ENCODE results near the gene ZNF506. TPM values are rescaled to one million over a fixed set of nuclear protein-coding genes. Genes with fewer than 3 reads are reported as not detected.

The ZNF506 gene
- total RNA-seq, 1 donor from 2014 or later: 39.0 TPM

GRCh38 chr19:19758164-19758563, 63.4 kb downstream of the ZNF506 start:
- TF ChIP-seq, protein P1, sequence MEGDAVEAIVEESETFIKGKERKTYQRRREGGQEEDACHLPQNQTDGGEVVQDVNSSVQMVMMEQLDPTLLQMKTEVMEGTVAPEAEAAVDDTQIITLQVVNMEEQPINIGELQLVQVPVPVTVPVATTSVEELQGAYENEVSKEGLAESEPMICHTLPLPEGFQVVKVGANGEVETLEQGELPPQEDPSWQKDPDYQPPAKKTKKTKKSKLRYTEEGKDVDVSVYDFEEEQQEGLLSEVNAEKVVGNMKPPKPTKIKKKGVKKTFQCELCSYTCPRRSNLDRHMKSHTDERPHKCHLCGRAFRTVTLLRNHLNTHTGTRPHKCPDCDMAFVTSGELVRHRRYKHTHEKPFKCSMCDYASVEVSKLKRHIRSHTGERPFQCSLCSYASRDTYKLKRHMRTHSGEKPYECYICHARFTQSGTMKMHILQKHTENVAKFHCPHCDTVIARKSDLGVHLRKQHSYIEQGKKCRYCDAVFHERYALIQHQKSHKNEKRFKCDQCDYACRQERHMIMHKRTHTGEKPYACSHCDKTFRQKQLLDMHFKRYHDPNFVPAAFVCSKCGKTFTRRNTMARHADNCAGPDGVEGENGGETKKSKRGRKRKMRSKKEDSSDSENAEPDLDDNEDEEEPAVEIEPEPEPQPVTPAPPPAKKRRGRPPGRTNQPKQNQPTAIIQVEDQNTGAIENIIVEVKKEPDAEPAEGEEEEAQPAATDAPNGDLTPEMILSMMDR (IDR thresholded peaks at IDR 0.05; ENCODE audit: partially characterized antibody, unreplicated experiment): no peak
- Mint-ChIP-seq H3K9me3 (ENCODE audit: unreplicated experiment) (peaks cover 4% of the 10 kb centered on the region), H3K36me3 (ENCODE audit: unreplicated experiment) (no peaks in the 10 kb centered on the region), H3K27me3 (ENCODE audit: unreplicated experiment) (peaks cover 4% of the 10 kb centered on the region), H3K4me1 (ENCODE audit: low read depth, unreplicated experiment) (no peaks in the 10 kb centered on the region), H3K4me3 (ENCODE audit: unreplicated experiment) (no peak overlapping the region), H3K27ac (ENCODE audit: unreplicated experiment) (no peak overlapping the region)
- no peak for DNase-seq

- H3K36me3 Mint-ChIP-seq (ENCODE audit: unreplicated experiment): no peaks in the 10 kb centered on the region
- no peak overlapping the region for H3K4me3 Mint-ChIP-seq (ENCODE audit: unreplicated experiment)
- H3K9me3 Mint-ChIP-seq (ENCODE audit: unreplicated experiment): peaks cover 9% of the 10 kb centered on the region
- TF ChIP-seq, protein P1 (IDR thresholded peaks at IDR 0.05; ENCODE audit: partially characterized antibody, unreplicated experiment): no peak
- H3K27ac Mint-ChIP-seq (ENCODE audit: unreplicated experiment): no peak overlapping the region
- H3K4me1 Mint-ChIP-seq (ENCODE audit: low read depth, unreplicated experiment): no peaks in the 10 kb centered on the region
- H3K27me3 Mint-ChIP-seq (ENCODE audit: unreplicated experiment): peaks cover 9% of the 10 kb centered on the region
- no peak for DNase-seq
Observed at GRCh38 chr19:19752760-19753403, 68.7 kb downstream of the ZNF506 start.

- H3K36me3 Mint-ChIP-seq (ENCODE audit: unreplicated experiment): no peaks in the 10 kb centered on the region
- no peaks in the 10 kb centered on the region for H3K4me1 Mint-ChIP-seq (ENCODE audit: low read depth, unreplicated experiment)
- H3K9me3 Mint-ChIP-seq (ENCODE audit: unreplicated experiment): peaks cover 9% of the 10 kb centered on the region
- peaks cover 9% of the 10 kb centered on the region for H3K27me3 Mint-ChIP-seq (ENCODE audit: unreplicated experiment)
- H3K4me3 Mint-ChIP-seq (ENCODE audit: unreplicated experiment): no peak overlapping the region
- DNase-seq: no peak
- H3K27ac Mint-ChIP-seq (ENCODE audit: unreplicated experiment): no peak overlapping the region
- TF ChIP-seq, protein P1 (IDR thresholded peaks at IDR 0.05; ENCODE audit: partially characterized antibody, unreplicated experiment): no peak
Observed at GRCh38 chr19:19751846-19752245, 69.7 kb downstream of the ZNF506 start.

GRCh38 chr19:19750842-19751790, 70.4 kb downstream of the ZNF506 start:
- Mint-ChIP-seq H3K9me3 (ENCODE audit: unreplicated experiment) (peaks cover 12% of the 10 kb centered on the region), H3K27ac (ENCODE audit: unreplicated experiment) (no peak overlapping the region), H3K27me3 (ENCODE audit: unreplicated experiment) (peaks cover 9% of the 10 kb centered on the region), H3K4me1 (ENCODE audit: low read depth, unreplicated experiment) (no peaks in the 10 kb centered on the region), H3K36me3 (ENCODE audit: unreplicated experiment) (no peaks in the 10 kb centered on the region), H3K4me3 (ENCODE audit: unreplicated experiment) (no peak overlapping the region)
- TF ChIP-seq, protein P1 (IDR thresholded peaks at IDR 0.05; ENCODE audit: partially characterized antibody, unreplicated experiment): no peak
- DNase-seq: no peak

Measured in glutamatergic neuron (in vitro differentiated cells).